LHCN-M2 (cell line): ENCODE measurements around the gene MB. TPM values are rescaled to one million over a fixed set of nuclear protein-coding genes. Genes with fewer than 3 reads are reported as not detected.

Experiments used
- DNase-seq: peaks from one replicate; pipeline ENCODE4 v3.0.0-alpha.2; 2012; ENCODE audit warnings: low read depth
- total RNA-seq: library from RNA; depleted of rRNA; stranded (reverse); fragments of >200 nt; gene quantifications from 2 replicates; pipeline ENCODE4 v1.2.3, GENCODE V29; 2014

Gene MB
- total RNA-seq, 1 experiment from 2014 or later: not detected

GRCh38 chr22:35618427-35619223 is 1.5 kb upstream of the MB start:
- no peak for DNase-seq

GRCh38 chr22:35616043-35616442 is 1.1 kb downstream of the MB start:
- DNase-seq: no peak

DNA sequence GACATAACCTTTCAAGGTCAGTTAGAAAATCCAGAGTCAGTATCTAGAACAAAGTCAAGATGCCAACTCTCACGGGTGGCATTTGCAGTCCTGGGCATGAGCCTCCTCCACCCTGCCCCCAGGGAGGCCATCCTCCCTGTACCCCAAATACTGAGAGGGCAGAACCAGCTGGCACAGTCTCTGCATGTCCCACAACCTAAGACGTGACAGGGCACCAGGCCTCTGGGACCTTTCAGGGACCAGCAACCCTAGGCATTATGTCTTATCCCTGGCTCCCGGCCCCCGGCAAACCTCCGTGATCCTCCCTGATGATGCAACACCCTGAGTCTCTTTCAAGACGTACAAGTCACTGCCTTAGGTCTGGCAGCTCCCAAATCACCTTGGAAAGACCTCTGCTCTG is 2.0 kb downstream of the MB start:
- DNase-seq: no peak

- DNase-seq: no peak
Observed at GRCh38 chr22:35614404-35614803, 2.7 kb downstream of the MB start.

DNA sequence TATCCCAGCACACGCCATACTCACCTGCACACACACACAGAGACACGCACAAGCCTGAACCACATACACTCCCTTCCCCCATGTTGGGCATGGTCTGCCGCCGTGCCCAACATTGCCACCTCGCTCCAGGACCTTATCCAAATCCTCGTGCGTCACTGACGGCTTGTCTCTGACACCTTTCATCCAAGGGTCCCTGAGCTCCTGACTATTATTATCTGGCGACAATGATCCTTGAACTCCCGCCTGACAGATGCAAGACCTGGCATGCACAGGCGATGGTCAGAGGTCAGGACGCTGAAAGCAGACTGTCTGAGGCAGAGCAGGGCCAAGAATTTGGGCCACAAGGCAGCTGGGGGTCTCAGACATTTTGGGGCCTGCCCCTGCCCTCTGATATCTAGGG is 4.2 kb downstream of the MB start:
- no peak for DNase-seq

- DNase-seq: no peak
Observed at GRCh38 chr22:35611891-35612576, 5.1 kb downstream of the MB start.

DNA sequence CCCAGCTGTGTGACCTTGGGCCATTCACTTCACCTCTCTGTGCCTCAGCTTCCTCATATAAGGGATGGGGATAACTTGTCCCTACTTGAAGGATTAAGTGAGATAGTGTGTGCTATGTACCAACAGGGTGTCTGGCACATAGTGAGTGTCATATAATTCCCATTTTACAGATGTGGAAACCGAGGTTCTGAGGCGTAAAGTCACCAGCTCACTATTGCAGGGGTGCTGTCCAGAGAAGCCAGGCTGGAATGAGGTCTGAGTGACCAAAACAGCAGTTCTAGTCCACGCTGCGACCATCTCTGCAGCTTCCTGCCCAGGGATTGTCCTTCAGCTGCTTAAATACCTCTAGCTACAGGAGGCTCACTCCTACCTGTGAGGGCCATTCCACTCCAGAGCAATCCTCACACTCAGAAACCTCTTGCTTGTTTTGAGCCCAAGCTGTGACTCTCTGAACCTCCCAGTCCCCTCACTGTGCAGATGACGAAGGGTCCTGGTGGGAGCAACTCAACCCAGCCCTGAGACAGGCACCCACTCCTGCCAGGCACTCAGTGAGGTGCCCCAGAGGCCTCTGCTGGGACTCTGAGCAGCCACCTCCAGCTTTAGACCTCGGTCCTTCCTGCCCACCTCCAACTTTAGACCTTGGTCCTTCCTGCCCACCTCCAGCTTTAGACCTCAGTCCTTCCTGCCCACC is 5.8 kb downstream of the MB start:
- no peak for DNase-seq

GRCh38 chr22:35610741-35611140 is 6.4 kb downstream of the MB start:
- DNase-seq: no peak

DNA sequence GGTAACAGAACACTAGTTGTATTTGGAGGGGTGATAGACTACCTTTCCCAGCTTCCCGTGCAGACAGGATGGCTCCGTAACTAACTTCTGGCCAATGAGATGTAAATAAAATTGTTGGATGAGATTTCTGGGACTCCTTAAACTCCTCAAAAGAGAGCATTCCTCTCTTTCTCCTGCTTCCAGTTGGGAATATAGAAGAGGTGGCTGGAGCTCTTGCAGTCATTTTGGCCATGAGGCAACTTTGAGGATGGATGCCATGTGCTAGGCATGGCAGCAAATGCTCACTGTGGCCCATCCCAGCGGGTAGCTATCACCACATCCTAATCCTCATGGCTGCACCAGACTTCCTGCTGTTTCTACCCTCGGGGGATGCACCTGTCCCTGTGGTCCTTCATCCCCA is 7.4 kb downstream of the MB start:
- no peak for DNase-seq

- DNase-seq: no peak
Observed at GRCh38 chr22:35609261-35609660, 7.9 kb downstream of the MB start.

GRCh38 chr22:35608088-35608487 is 9.0 kb downstream of the MB start:
- no peak for DNase-seq

DNA sequence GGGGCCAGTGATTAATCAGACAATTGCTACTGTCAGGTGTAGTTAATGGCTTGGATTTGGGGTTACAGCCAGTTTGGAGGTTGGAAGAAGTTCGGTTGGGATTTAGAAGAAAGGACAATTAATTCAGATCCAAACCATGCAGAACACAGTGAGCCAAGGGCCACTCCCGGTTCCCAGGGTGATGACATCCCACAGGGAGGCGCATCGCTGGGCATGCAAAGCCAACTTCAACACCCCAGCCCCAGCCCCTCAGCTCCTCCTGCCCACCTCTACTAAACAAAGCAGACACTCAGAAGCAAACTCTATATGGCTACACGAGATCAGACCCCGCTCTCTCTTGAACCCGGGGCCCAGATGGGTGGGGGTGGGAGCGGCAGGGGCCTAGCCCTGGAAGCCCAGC is 10.2 kb downstream of the MB start:
- no peak for DNase-seq

GRCh38 chr22:35605851-35606481 is 11.2 kb downstream of the MB start:
- no peak for DNase-seq

DNA sequence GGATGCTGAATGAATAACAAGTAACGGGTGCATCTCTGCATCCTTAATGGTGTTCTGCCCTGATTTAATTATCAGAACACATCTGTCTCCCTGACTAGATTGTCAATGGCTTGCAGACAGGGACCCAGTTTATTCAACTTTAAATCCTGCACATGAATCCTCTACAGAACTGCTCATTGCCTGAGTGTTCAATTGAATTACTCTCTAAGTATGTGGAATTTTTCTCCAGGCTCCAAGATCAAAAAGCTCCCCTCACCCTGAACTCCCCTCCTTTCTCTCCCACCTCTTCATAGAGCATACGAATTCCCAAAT is 11.8 kb downstream of the MB start:
- DNase-seq: no peak

GRCh38 chr22:35604621-35605368 is 12.3 kb downstream of the MB start:
- no peak for DNase-seq

- DNase-seq: peak; percentile 68
Observed at GRCh38 chr22:35601743-35602615, 15.2 kb downstream of the MB start.

- DNase-seq: no peak
Observed at GRCh38 chr22:35601013-35601580, 16.0 kb downstream of the MB start.

DNA sequence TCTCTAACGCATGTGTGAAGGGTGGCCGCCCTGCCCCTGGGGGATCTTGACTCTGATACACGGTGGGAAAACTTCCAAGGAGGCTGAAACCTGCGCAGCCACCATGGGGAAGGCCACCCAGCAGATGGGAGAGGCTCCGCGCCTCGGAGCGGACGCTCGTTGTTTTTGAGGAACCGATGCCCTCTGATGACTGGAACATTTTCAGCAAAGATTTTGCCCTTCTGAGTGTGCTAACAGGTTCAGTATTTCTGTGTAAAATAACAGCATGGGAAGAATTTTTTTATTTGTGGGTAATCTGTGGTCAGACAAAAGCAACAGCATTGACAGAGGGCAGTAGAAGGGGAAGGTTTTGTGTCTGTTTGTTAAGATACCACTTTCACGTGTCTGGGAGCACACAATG is 16.7 kb downstream of the MB start:
- DNase-seq: no peak

- no peak for DNase-seq
Observed at GRCh38 chr22:35599364-35599763, 17.8 kb downstream of the MB start.

DNA sequence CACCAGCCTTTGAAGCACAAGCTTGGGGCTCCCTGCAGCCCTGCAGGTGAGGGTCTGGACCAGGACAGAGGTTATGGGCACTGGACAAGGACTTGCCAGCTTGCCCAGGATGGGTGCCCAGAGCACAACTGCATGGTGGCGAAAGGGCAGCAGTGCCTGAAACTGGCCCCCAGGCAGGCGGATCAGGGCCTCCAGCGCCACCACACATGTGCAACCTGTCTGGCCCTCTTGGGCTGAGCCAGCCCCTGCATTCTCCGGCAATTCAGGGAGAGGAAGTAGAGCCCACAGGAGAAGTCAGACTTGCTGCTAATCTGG is 18.8 kb downstream of the MB start:
- DNase-seq: no peak
